Dendritic cell treated with granulocyte-macrophage colony-stimulating factor and Interleukin-4, amounts not matched to agents 40 ng/mL and 50 ng/mL, for 4 days (primary cell): Measurements from ENCODE around the gene PRRT4.

ENCODE experiments used
- H3K27ac Mint-ChIP-seq: one replicate; pipeline ENCODE4 v1.8.0; 2022; ENCODE audit warnings: mild to moderate bottlenecking, mixed read lengths
- H3K27me3 Mint-ChIP-seq: one replicate; pipeline ENCODE4 v1.8.0; 2022; ENCODE audit warnings: mild to moderate bottlenecking, mixed read lengths
- H3K36me3 Mint-ChIP-seq: one replicate; pipeline ENCODE4 v1.8.0; 2022; ENCODE audit warnings: low read depth, mixed read lengths
- H3K4me1 Mint-ChIP-seq: one replicate; pipeline ENCODE4 v1.8.0; 2022; ENCODE audit warnings: low read depth, mixed read lengths
- H3K4me3 Mint-ChIP-seq: one replicate; pipeline ENCODE4 v1.8.0; 2022; ENCODE audit warnings: mild to moderate bottlenecking, moderate library complexity, mixed read lengths
- H3K9me3 Mint-ChIP-seq: one replicate; pipeline ENCODE4 v1.8.0; 2022; ENCODE audit warnings: mixed read lengths
- intact Hi-C: fragments of 100-400 bp; cut with micrococcal nuclease; formaldehyde crosslinking; loops from one replicate; pipeline ENCODE4 v1.15.0; 2022

Gene PRRT4

GRCh38 chr7:128302139-128302538 lies 59.4 kb downstream of the PRRT4 start:
- Mint-ChIP-seq H3K4me1 (peaks cover 27% of the 10 kb centered on the region), H3K36me3 (peaks cover 38% of the 10 kb centered on the region), H3K4me3 (no peak overlapping the region), H3K27ac (no peak overlapping the region), H3K27me3 (no peaks in the 10 kb centered on the region), H3K9me3 (no peaks in the 10 kb centered on the region)
- intact Hi-C loops: no loop called here
